Activated T-cell treated with anti-CD3 and anti-CD28 coated beads for 24 hours (primary cell): ENCODE measurements around the gene ZNF330.
"Not testable (repeated sequence)": the region's sequence is repeated elsewhere in the genome, so short reads cannot be mapped to it uniquely, and the experiment has no call there.

ENCODE experiments used
- DNase-seq: peaks from one replicate; pipeline ENCODE4 v3.0.0-alpha.2; 2020; ENCODE audit warnings: low read depth

ZNF330 gene

GRCh38 chr4:141220691-141221659 is at the start of gene ZNF330:
TSS of gene ZNF330 (plus strand) at chr4:141220895. CDS start at chr4:141222372, 1,477 bp downstream.
- DNase-seq, result peak; percentile 87

- DNase-seq, result no peak
These were observed 46.2 kb upstream of the ZNF330 start for GRCh38 chr4:141174457-141174856.

- no peak for DNase-seq
These were observed 43.5 kb upstream of the ZNF330 start for GRCh38 chr4:141177171-141177570.

GRCh38 chr4:141179474-141180373 is 41.0 kb upstream of the ZNF330 start:
- DNase-seq, result no peak

- DNase-seq, result no peak
These were observed 39.5 kb upstream of the ZNF330 start for GRCh38 chr4:141180991-141181761.

- DNase-seq, result not testable (repeated sequence)
These were observed 37.2 kb upstream of the ZNF330 start for GRCh38 chr4:141183491-141183890.

- DNase-seq, result no peak
These were observed 28.1 kb upstream of the ZNF330 start for GRCh38 chr4:141192564-141192963.

GRCh38 chr4:141193516-141194034 is 27.1 kb upstream of the ZNF330 start:
- no peak for DNase-seq

- no peak for DNase-seq
These were observed 25.5 kb upstream of the ZNF330 start for GRCh38 chr4:141195095-141195707.

- DNase-seq, result no peak
These were observed 24.3 kb upstream of the ZNF330 start for GRCh38 chr4:141196227-141196933.

- DNase-seq, result no peak
These were observed 12.7 kb upstream of the ZNF330 start for GRCh38 chr4:141207961-141208360.

GRCh38 chr4:141210168-141210567 is 10.5 kb upstream of the ZNF330 start:
- DNase-seq, result no peak

- DNase-seq, result no peak
These were observed 7.1 kb upstream of the ZNF330 start for GRCh38 chr4:141213550-141213991.

GRCh38 chr4:141215030-141215429 is 5.7 kb upstream of the ZNF330 start:
- DNase-seq, result no peak

GRCh38 chr4:141216002-141216761 is 4.5 kb upstream of the ZNF330 start:
- no peak for DNase-seq

- no peak for DNase-seq
These were observed 424 bp upstream of the ZNF330 start for GRCh38 chr4:141220271-141220670.

GRCh38 chr4:141223418-141223817 is 2.7 kb downstream of the ZNF330 start:
- no peak for DNase-seq

- DNase-seq, result not testable (repeated sequence)
These were observed 6.6 kb downstream of the ZNF330 start for GRCh38 chr4:141227280-141227679.

- no peak for DNase-seq
These were observed 8.9 kb downstream of the ZNF330 start for GRCh38 chr4:141229408-141230101.
